HFFc6 (cell line): ENCODE results near the gene BCAS3. TPM values are rescaled to one million over a fixed set of nuclear protein-coding genes. Genes with fewer than 3 reads are reported as not detected.

ENCODE experiments used
- DNase-seq: peaks from one replicate; pipeline ENCODE4 v3.0.0-alpha.2; 2018
- H3K27ac Mint-ChIP-seq: 2 replicates; pipeline ENCODE4 v1.8.0; 2020; ENCODE audit warnings: mild to moderate bottlenecking, mixed read lengths
- H3K27me3 Mint-ChIP-seq: 2 replicates; pipeline ENCODE4 v1.8.0; 2021; ENCODE audit warnings: mild to moderate bottlenecking, moderate library complexity, mixed read lengths; ENCODE audit not compliant: insufficient read depth
- H3K36me3 Mint-ChIP-seq: 2 replicates; pipeline ENCODE4 v1.8.0; 2021; ENCODE audit warnings: low read depth, mixed read lengths
- H3K4me1 Mint-ChIP-seq: 2 replicates; pipeline ENCODE4 v1.8.0; 2020; ENCODE audit warnings: low read depth, mixed read lengths
- H3K4me3 Mint-ChIP-seq: 2 replicates; pipeline ENCODE4 v1.8.0; 2020; ENCODE audit warnings: mild to moderate bottlenecking, moderate library complexity, mixed read lengths
- H3K9me3 Mint-ChIP-seq: 2 replicates; pipeline ENCODE4 v1.8.0; 2020; ENCODE audit warnings: mild to moderate bottlenecking, mixed read lengths
- total RNA-seq, 6 experiments: library from RNA; stranded (reverse); fragmentation: NEBNext Ultra II Directional; extraction: Animal tissue kit (Norgen Biotek cat#: 25700); gene quantifications; 2 replicates in 1 of 6; 3 replicates in 5 of 6; pipeline ENCODE4 v1.2.3, GENCODE V29; 2021
- TF ChIP-seq, protein P1 (sequence below): fragments of 200-600 bp; sonication (generic); IDR thresholded peaks from 2 replicates; pipeline ENCODE4 v1.5.0; 2021; ENCODE audit warnings: antibody characterized with exemption, mild to moderate bottlenecking

BCAS3 gene
- total RNA-seq, 6 experiments from 2014 or later, result 9.8 to 13.8 (median 12.0) TPM

DNA sequence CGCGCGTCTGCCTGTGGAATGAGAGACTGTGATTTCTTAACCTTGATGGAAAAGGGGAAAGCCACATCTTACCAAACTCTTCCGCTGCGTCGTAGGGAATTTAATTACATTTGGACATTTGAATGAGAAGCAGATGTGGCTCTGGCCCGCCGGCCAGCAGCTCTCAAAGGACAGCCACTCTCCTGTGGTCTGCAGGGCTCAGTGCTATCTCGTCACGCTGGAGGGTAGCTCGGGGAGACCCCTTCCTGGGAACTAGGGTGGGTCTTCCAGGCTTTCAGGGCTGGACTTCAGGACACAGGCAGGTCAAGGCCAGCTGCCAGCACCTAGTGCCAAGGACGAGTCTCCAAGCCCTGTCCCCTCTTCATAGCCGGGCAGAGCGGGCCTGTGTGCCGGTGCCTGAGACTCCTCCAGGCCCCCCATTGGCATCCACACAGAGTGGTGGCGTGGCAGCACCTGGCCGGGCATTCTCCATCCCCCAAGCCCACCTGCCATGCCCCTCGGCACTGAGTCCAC is 706.1 kb downstream of the BCAS3 start:
- TF ChIP-seq, protein P1, sequence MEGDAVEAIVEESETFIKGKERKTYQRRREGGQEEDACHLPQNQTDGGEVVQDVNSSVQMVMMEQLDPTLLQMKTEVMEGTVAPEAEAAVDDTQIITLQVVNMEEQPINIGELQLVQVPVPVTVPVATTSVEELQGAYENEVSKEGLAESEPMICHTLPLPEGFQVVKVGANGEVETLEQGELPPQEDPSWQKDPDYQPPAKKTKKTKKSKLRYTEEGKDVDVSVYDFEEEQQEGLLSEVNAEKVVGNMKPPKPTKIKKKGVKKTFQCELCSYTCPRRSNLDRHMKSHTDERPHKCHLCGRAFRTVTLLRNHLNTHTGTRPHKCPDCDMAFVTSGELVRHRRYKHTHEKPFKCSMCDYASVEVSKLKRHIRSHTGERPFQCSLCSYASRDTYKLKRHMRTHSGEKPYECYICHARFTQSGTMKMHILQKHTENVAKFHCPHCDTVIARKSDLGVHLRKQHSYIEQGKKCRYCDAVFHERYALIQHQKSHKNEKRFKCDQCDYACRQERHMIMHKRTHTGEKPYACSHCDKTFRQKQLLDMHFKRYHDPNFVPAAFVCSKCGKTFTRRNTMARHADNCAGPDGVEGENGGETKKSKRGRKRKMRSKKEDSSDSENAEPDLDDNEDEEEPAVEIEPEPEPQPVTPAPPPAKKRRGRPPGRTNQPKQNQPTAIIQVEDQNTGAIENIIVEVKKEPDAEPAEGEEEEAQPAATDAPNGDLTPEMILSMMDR, result no peak
- DNase-seq, result no peak
- Mint-ChIP-seq H3K36me3 (no peaks in the 10 kb centered on the region), H3K27ac (no peak overlapping the region), H3K9me3 (no peaks in the 10 kb centered on the region), H3K4me1 (no peaks in the 10 kb centered on the region), H3K4me3 (no peak overlapping the region), H3K27me3 (0 out of 2 replicates have a peak, but pooled peaks cover 5% of the 10 kb centered on the region)

GRCh38 chr17:61384354-61384691 is 706.7 kb downstream of the BCAS3 start:
- no peak for DNase-seq
- H3K9me3 Mint-ChIP-seq, result no peaks in the 10 kb centered on the region
- TF ChIP-seq, protein P1, result no peak
- no peak overlapping the region for H3K4me3 Mint-ChIP-seq
- no peak overlapping the region for H3K27ac Mint-ChIP-seq
- H3K4me1 Mint-ChIP-seq, result no peaks in the 10 kb centered on the region
- H3K36me3 Mint-ChIP-seq, result no peaks in the 10 kb centered on the region
- 0 out of 2 replicates have a peak, but pooled peaks cover 5% of the 10 kb centered on the region for H3K27me3 Mint-ChIP-seq

- TF ChIP-seq, protein P1, result no peak
- no peak overlapping the region for H3K27ac Mint-ChIP-seq
- 0 out of 2 replicates have a peak, but pooled peaks cover 5% of the 10 kb centered on the region for H3K27me3 Mint-ChIP-seq
- H3K4me3 Mint-ChIP-seq, result no peak overlapping the region
- H3K9me3 Mint-ChIP-seq, result no peaks in the 10 kb centered on the region
- H3K4me1 Mint-ChIP-seq, result no peaks in the 10 kb centered on the region
- no peak for DNase-seq
- H3K36me3 Mint-ChIP-seq, result no peaks in the 10 kb centered on the region
Observed at GRCh38 chr17:61384692-61385576, 707.3 kb downstream of the BCAS3 start.

GRCh38 chr17:61385577-61386236 is 708.1 kb downstream of the BCAS3 start:
- Mint-ChIP-seq H3K4me1 (no peaks in the 10 kb centered on the region), H3K9me3 (no peaks in the 10 kb centered on the region), H3K4me3 (no peak overlapping the region), H3K27me3 (0 out of 2 replicates have a peak, but pooled peaks cover 5% of the 10 kb centered on the region), H3K27ac (no peak overlapping the region), H3K36me3 (no peaks in the 10 kb centered on the region)
- no peak for DNase-seq
- TF ChIP-seq, protein P1, result no peak

GRCh38 chr17:61386251-61386650 is 708.6 kb downstream of the BCAS3 start:
- DNase-seq, result no peak
- Mint-ChIP-seq H3K4me3 (no peak overlapping the region), H3K4me1 (no peaks in the 10 kb centered on the region), H3K36me3 (no peaks in the 10 kb centered on the region), H3K27ac (no peak overlapping the region), H3K27me3 (0 out of 2 replicates have a peak, but pooled peaks cover 5% of the 10 kb centered on the region), H3K9me3 (no peaks in the 10 kb centered on the region)
- TF ChIP-seq, protein P1, result no peak
